HEK293T (cell line): ENCODE measurements around the gene PLEKHG4.

Experiments
- CTCF ChIA-PET: fragments of 350-600 bp; formaldehyde crosslinking; extraction: SDS; loops from one replicate; lab custom pipeline; 2021; ENCODE audit warnings: antibody characterized with exemption, inconsistent platforms; lab: Yijun Ruan, JAX
- POLR2A ChIA-PET: fragments of 350-600 bp; formaldehyde crosslinking; extraction: SDS; loops from one replicate; lab custom pipeline; 2020; ENCODE audit warnings: antibody characterized with exemption, inconsistent platforms; lab: Yijun Ruan, JAX
- DNase-seq: peaks from one replicate; pipeline ENCODE4 v3.0.0; 2012; ENCODE audit warnings: mixed read lengths; ENCODE audit errors: extremely low spot score
- ARNT ChIP-seq: fragments of 450-650 bp; IDR thresholded peaks from 2 replicates; pipeline ENCODE4 v1.6.1; 2017; ENCODE audit warnings: mild to moderate bottlenecking
- BHLHE40 ChIP-seq: fragments of 450-650 bp; IDR thresholded peaks from 2 replicates; pipeline ENCODE4 v1.6.1; 2016; ENCODE audit warnings: mild to moderate bottlenecking, moderate library complexity, borderline replicate concordance
- CTBP1 ChIP-seq: fragments of 450-650 bp; IDR thresholded peaks from 2 replicates; pipeline ENCODE4 v1.6.1; 2016; ENCODE audit warnings: borderline replicate concordance
- ELF4 ChIP-seq: fragments of 450-650 bp; IDR thresholded peaks from 2 replicates; pipeline ENCODE4 v1.6.1; 2017; ENCODE audit warnings: antibody characterized with exemption
- FOXA1 ChIP-seq: fragments of 450-650 bp; IDR thresholded peaks from 2 replicates; pipeline ENCODE4 v1.6.1; 2016; ENCODE audit warnings: mild to moderate bottlenecking
- FOXK2 ChIP-seq: fragments of 450-650 bp; IDR thresholded peaks from 2 replicates; pipeline ENCODE4 v1.6.1; 2016; ENCODE audit warnings: mild to moderate bottlenecking
- FOXM1 ChIP-seq: fragments of 450-650 bp; IDR thresholded peaks from 2 replicates; pipeline ENCODE4 v1.6.1; 2017; ENCODE audit warnings: mild to moderate bottlenecking, borderline replicate concordance
- HDGF ChIP-seq: fragments of 450-650 bp; IDR thresholded peaks from 2 replicates; pipeline ENCODE4 v1.6.1; 2017; ENCODE audit warnings: antibody characterized with exemption, borderline replicate concordance
- L3MBTL2 ChIP-seq: fragments of 450-650 bp; conservative IDR thresholded peaks from 2 replicates; pipeline ENCODE4 v1.6.1; 2016; ENCODE audit warnings: mild to moderate bottlenecking
- LEF1 ChIP-seq: fragments of 450-650 bp; IDR thresholded peaks from 2 replicates; pipeline ENCODE4 v1.6.1; 2017; ENCODE audit warnings: mild to moderate bottlenecking, borderline replicate concordance
- NFRKB ChIP-seq: fragments of 450-650 bp; IDR thresholded peaks from 2 replicates; pipeline ENCODE4 v1.6.1; 2016; ENCODE audit warnings: mild to moderate bottlenecking, moderate library complexity
- PKNOX1 ChIP-seq: fragments of 450-650 bp; IDR thresholded peaks from 2 replicates; pipeline ENCODE4 v1.6.1; 2016
- SP1 ChIP-seq: fragments of 450-650 bp; IDR thresholded peaks from 2 replicates; pipeline ENCODE4 v1.6.1; 2017
- SUZ12 ChIP-seq: fragments of 450-650 bp; IDR thresholded peaks from 2 replicates; pipeline ENCODE4 v1.6.1; 2016; ENCODE audit warnings: mild to moderate bottlenecking
- TARDBP ChIP-seq: fragments of 450-650 bp; IDR thresholded peaks from 2 replicates; pipeline ENCODE4 v1.6.1; 2016
- ZNF384 ChIP-seq: fragments of 450-650 bp; IDR thresholded peaks from 2 replicates; pipeline ENCODE4 v1.6.1; 2016

Gene PLEKHG4

GRCh38 chr16:67238806-67239470 is 40.4 kb upstream of the PLEKHG4 start:
- ChIA-PET CTCF (interaction anchor here (0.5 kb wide), 1 partner anchor 54 kb away, joined by 4 read pairs; no protein-coding TSS in a partner anchor), POLR2A (interaction anchor here (2.6 to 4.9 kb wide), 2 partner anchors 9 to 12 kb away, joined by 10 to 41 read pairs; partner anchors contain the start of genes FHOD1, SLC9A5 and TMEM208)

GRCh38 chr16:67240506-67240905 is 38.8 kb upstream of the PLEKHG4 start:
- CTCF ChIA-PET, result no interaction called here
- POLR2A ChIA-PET, result no interaction called here
- TF ChIP-seq CTBP1 (no peak), TARDBP (no peak), L3MBTL2 (no peak), ARNT (no peak), ELF4 (no peak), NFRKB (no peak)

More at GRCh38 chr16:67238806-67239470, 40.4 kb upstream of the PLEKHG4 start:
- TF ChIP-seq ZNF384, result no peak
- TF ChIP-seq NFRKB, result no peak
- no peak for TF ChIP-seq FOXK2
- no peak for TF ChIP-seq PKNOX1
- TF ChIP-seq CTBP1, result no peak
- TF ChIP-seq TARDBP, result no peak
- no peak for TF ChIP-seq SP1
- TF ChIP-seq HDGF, result no peak
- no peak for TF ChIP-seq ARNT
- TF ChIP-seq SUZ12, result no peak
- DNase-seq, result no peak

GRCh38 chr16:67241008-67241900 is 38.1 kb upstream of the PLEKHG4 start:
- TF ChIP-seq SUZ12 (no peak), L3MBTL2 (no peak), TARDBP (no peak), SP1 (no peak), BHLHE40 (no peak), HDGF (no peak), ELF4 (no peak), FOXK2 (no peak), FOXA1 (no peak), CTBP1 (no peak), ZNF384 (no peak), PKNOX1 (no peak), ARNT (no peak), LEF1 (no peak), NFRKB (no peak), FOXM1 (no peak)
- DNase-seq, result no peak
- POLR2A ChIA-PET, result interaction anchor here (1.5 kb wide), 1 partner anchor 7 kb away, joined by 3 read pairs; no protein-coding TSS in a partner anchor
- CTCF ChIA-PET, result no interaction called here

More at GRCh38 chr16:67240506-67240905, 38.8 kb upstream of the PLEKHG4 start:
- no peak for DNase-seq

DNA sequence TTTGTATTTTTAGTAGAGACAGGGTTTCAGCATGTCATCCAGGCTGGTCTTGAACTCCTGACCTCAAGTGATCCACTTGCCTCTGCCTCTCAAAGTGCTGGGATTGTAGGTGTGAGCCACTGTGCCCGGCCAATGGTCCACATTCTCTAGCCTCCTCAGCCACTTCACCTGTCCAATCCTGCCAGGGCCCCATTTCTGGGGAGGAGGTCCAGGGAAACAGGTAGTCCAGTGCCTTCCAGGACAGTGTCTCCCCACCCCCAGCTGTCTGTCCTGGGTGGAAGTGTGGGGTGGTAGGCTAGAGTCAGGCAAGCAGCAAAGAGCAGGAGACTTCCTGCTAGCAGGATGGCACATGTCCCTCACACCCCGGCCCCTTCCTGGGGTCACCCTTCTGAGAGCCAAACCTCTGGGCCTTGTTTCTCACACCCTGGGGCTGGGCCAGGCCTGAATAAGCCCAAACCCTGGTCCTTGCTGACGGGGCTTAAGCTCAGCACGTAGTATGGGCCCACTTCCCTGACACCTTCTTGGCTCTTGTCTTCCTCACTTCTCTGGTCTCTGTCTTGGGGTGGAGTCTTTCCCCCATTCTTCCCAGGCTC is 37.1 kb upstream of the PLEKHG4 start:
- ChIA-PET CTCF (no interaction called here), POLR2A (interaction anchor here (1.5 kb wide), 2 partner anchors 8 to 11 kb away, joined by 3 to 4 read pairs; no protein-coding TSS in a partner anchor)
- DNase-seq, result no peak
- TF ChIP-seq SUZ12 (no peak), FOXM1 (no peak), ZNF384 (no peak), NFRKB (no peak), HDGF (no peak), ELF4 (no peak), PKNOX1 (no peak), LEF1 (no peak), L3MBTL2 (no peak), BHLHE40 (no peak), ARNT (no peak), CTBP1 (no peak), SP1 (no peak)

GRCh38 chr16:67243481-67243880 is 35.9 kb upstream of the PLEKHG4 start:
- no peak for DNase-seq
- POLR2A ChIA-PET, result interaction anchor here (1.5 kb wide), 1 partner anchor 12 kb away, joined by 4 read pairs; no protein-coding TSS in a partner anchor
- TF ChIP-seq NFRKB (no peak), FOXM1 (no peak), ELF4 (no peak), LEF1 (no peak), FOXA1 (no peak)
- CTCF ChIA-PET, result no interaction called here
